Neural cell (in vitro differentiated cells): ENCODE results near the gene PLA2G4C.

Experiments
- EP300 ChIP-seq: fragments of 450-650 bp; conservative IDR thresholded peaks from 2 replicates; pipeline ENCODE4 v1.6.1; 2014; ENCODE audit warnings: antibody characterized with exemption, mild to moderate bottlenecking, moderate library complexity; ENCODE audit not compliant: poor library complexity, severe bottlenecking
- EZH2 ChIP-seq: fragments of 200-600, 300-800 bp; shearing (Covaris generic), sonication (generic); IDR thresholded peaks from 2 replicates; pipeline ENCODE4 v1.6.1; 2014; ENCODE audit warnings: antibody characterized with exemption, low read length, borderline replicate concordance, mild to moderate bottlenecking; ENCODE audit not compliant: insufficient read depth, poor library complexity, severe bottlenecking
- POLR2AphosphoS5 ChIP-seq: IDR thresholded peaks from 2 replicates; pipeline ENCODE4 v1.6.1; 2012
- RAD21 ChIP-seq: fragments of 450-650 bp; conservative IDR thresholded peaks from 2 replicates; pipeline ENCODE4 v1.6.1; 2014; ENCODE audit warnings: antibody characterized with exemption, mild to moderate bottlenecking, moderate library complexity
- REST ChIP-seq: IDR thresholded peaks from 2 replicates; pipeline ENCODE4 v1.6.1; 2012; ENCODE audit warnings: borderline replicate concordance
- TF ChIP-seq, protein P1 (sequence below): fragments of 450-650 bp; IDR thresholded peaks from 2 replicates; pipeline ENCODE4 v1.5.1; 2014; ENCODE audit warnings: antibody characterized with exemption, mild to moderate bottlenecking, moderate library complexity; ENCODE audit not compliant: poor library complexity, severe bottlenecking

- TF ChIP-seq, protein P1, sequence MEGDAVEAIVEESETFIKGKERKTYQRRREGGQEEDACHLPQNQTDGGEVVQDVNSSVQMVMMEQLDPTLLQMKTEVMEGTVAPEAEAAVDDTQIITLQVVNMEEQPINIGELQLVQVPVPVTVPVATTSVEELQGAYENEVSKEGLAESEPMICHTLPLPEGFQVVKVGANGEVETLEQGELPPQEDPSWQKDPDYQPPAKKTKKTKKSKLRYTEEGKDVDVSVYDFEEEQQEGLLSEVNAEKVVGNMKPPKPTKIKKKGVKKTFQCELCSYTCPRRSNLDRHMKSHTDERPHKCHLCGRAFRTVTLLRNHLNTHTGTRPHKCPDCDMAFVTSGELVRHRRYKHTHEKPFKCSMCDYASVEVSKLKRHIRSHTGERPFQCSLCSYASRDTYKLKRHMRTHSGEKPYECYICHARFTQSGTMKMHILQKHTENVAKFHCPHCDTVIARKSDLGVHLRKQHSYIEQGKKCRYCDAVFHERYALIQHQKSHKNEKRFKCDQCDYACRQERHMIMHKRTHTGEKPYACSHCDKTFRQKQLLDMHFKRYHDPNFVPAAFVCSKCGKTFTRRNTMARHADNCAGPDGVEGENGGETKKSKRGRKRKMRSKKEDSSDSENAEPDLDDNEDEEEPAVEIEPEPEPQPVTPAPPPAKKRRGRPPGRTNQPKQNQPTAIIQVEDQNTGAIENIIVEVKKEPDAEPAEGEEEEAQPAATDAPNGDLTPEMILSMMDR = peak; percentile 91
- TF ChIP-seq EP300 (no peak), POLR2AphosphoS5 (no peak), REST (no peak), RAD21 (peak; percentile 92), EZH2 (no peak)
Measured at GRCh38 chr19:48152551-48152950, 41.9 kb upstream of the PLA2G4C start.
